Neural cell (in vitro differentiated cells): ENCODE results near the gene TDRD6. TPM values are rescaled to one million over a fixed set of nuclear protein-coding genes. Genes with fewer than 3 reads are reported as not detected.

Experiments
- H2AFZ ChIP-seq: fragments of 200-600, 300-800 bp; sonication (generic), shearing (Covaris generic); 2 replicates; pipeline ENCODE4 v1.6.0; 2014; ENCODE audit warnings: low read depth, mild to moderate bottlenecking, antibody characterized with exemption, low read length, moderate library complexity
- H3F3A ChIP-seq: fragments of 200-600 bp; shearing (Covaris generic); 2 replicates; pipeline ENCODE4 v1.6.1; 2016; ENCODE audit warnings: mild to moderate bottlenecking, moderate library complexity, mixed read lengths, antibody characterized with exemption, low read length; ENCODE audit not compliant: insufficient read depth, poor library complexity, severe bottlenecking
- H3K27ac ChIP-seq: fragments of 200-600, 300-800 bp; sonication (generic), shearing (Covaris generic); 2 replicates; pipeline ENCODE4 v1.5.1; 2014; ENCODE audit warnings: mild to moderate bottlenecking, low read length, moderate library complexity
- H3K27me3 ChIP-seq: fragments of 300-800, 200-600 bp; sonication (generic), shearing (Covaris generic); 2 replicates; pipeline ENCODE4 v1.6.0; 2014; ENCODE audit warnings: mild to moderate bottlenecking, low read depth, low read length, moderate library complexity; ENCODE audit not compliant: insufficient read depth
- H3K36me3 ChIP-seq: fragments of 300-800, 200-600 bp; sonication (generic), shearing (Covaris generic); 2 replicates; pipeline ENCODE4 v1.5.1; 2014; ENCODE audit warnings: mild to moderate bottlenecking, antibody characterized with exemption, low read length, moderate library complexity; ENCODE audit not compliant: insufficient read depth
- H3K4me2 ChIP-seq: fragments of 300-800, 200-600 bp; sonication (generic), shearing (Covaris generic); 2 replicates; pipeline ENCODE4 v1.6.0; 2014; ENCODE audit warnings: mild to moderate bottlenecking, low read length
- H3K4me3 ChIP-seq: fragments of 300-800, 200-600 bp; sonication (generic), shearing (Covaris generic); 2 replicates; pipeline ENCODE4 v1.5.1; 2014; ENCODE audit warnings: mild to moderate bottlenecking, low read length, moderate library complexity
- H3K79me2 ChIP-seq: fragments of 200-600 bp; shearing (Covaris generic); replicated peaks from 2 replicates; pipeline ENCODE4 v1.6.0; 2014; ENCODE audit warnings: mild to moderate bottlenecking, low read length, moderate library complexity; ENCODE audit not compliant: insufficient read depth
- H3K9ac ChIP-seq: fragments of 300-800, 200-600 bp; sonication (generic), shearing (Covaris generic); 2 replicates; pipeline ENCODE4 v1.6.1; 2016; ENCODE audit warnings: mild to moderate bottlenecking, low read length, mixed read lengths
- H3K9me2 ChIP-seq: fragments of 200-600 bp; shearing (Covaris generic); 2 replicates; pipeline ENCODE4 v1.6.1; 2016; ENCODE audit warnings: mild to moderate bottlenecking, low read length, mixed read lengths; ENCODE audit not compliant: insufficient read depth
- H3K9me3 ChIP-seq: fragments of 200-600, 300-800 bp; sonication (generic), shearing (Covaris generic); 2 replicates; pipeline ENCODE4 v1.6.1; 2016; ENCODE audit warnings: mild to moderate bottlenecking, mixed run types, low read length, moderate library complexity, mixed read lengths
- H4K20me1 ChIP-seq: fragments of 200-600 bp; shearing (Covaris generic); 2 replicates; pipeline ENCODE4 v1.6.1; 2016; ENCODE audit warnings: mild to moderate bottlenecking, mixed run types; ENCODE audit not compliant: insufficient read depth
- CTCF ChIP-seq: fragments of 450-650 bp; IDR thresholded peaks from 2 replicates; pipeline ENCODE4 v1.5.1; 2014; ENCODE audit warnings: antibody characterized with exemption, mild to moderate bottlenecking, moderate library complexity; ENCODE audit not compliant: poor library complexity, severe bottlenecking
- EP300 ChIP-seq: fragments of 450-650 bp; conservative IDR thresholded peaks from 2 replicates; pipeline ENCODE4 v1.6.1; 2014; ENCODE audit warnings: antibody characterized with exemption, mild to moderate bottlenecking, moderate library complexity; ENCODE audit not compliant: poor library complexity, severe bottlenecking
- EZH2 ChIP-seq: fragments of 200-600, 300-800 bp; shearing (Covaris generic), sonication (generic); IDR thresholded peaks from 2 replicates; pipeline ENCODE4 v1.6.1; 2014; ENCODE audit warnings: antibody characterized with exemption, low read length, borderline replicate concordance, mild to moderate bottlenecking; ENCODE audit not compliant: insufficient read depth, poor library complexity, severe bottlenecking
- MXI1 ChIP-seq: fragments of 450-650 bp; conservative IDR thresholded peaks from 2 replicates; pipeline ENCODE4 v1.6.1; 2014; ENCODE audit warnings: antibody characterized with exemption, mild to moderate bottlenecking; ENCODE audit not compliant: poor library complexity, severe bottlenecking
- POLR2AphosphoS5 ChIP-seq: IDR thresholded peaks from 2 replicates; pipeline ENCODE4 v1.6.1; 2012
- RAD21 ChIP-seq: fragments of 450-650 bp; conservative IDR thresholded peaks from 2 replicates; pipeline ENCODE4 v1.6.1; 2014; ENCODE audit warnings: antibody characterized with exemption, mild to moderate bottlenecking, moderate library complexity
- REST ChIP-seq: IDR thresholded peaks from 2 replicates; pipeline ENCODE4 v1.6.1; 2012; ENCODE audit warnings: borderline replicate concordance
- SMC3 ChIP-seq: fragments of 450-650 bp; conservative IDR thresholded peaks from 2 replicates; pipeline ENCODE4 v1.6.1; 2014; ENCODE audit warnings: antibody characterized with exemption, mild to moderate bottlenecking, moderate library complexity; ENCODE audit not compliant: poor library complexity
- TAF1 ChIP-seq: IDR thresholded peaks from 2 replicates; pipeline ENCODE4 v1.6.1; 2012; ENCODE audit warnings: low read depth
- polyA plus RNA-seq: library from polyadenylated mRNA; depleted of rRNA; stranded (reverse); fragments of >200 nt; gene quantifications from 2 replicates; pipeline ENCODE4 v1.2.3, GENCODE V29; 2014

The TDRD6 gene
- polyA plus RNA-seq, 1 donor from 2014 or later: 0.92 TPM

GRCh38 chr6:46638650-46639049, 49.0 kb upstream of the TDRD6 start:
- Histone ChIP-seq H3K9ac (no peak overlapping the region), H3K36me3 (no peaks in the 10 kb centered on the region), H3K79me2 (no peaks in the 10 kb centered on the region), H3K4me3 (no peak overlapping the region), H3K9me2 (no peaks in the 10 kb centered on the region), H3K27me3 (no peaks in the 10 kb centered on the region), H4K20me1 (no peaks in the 10 kb centered on the region), H3K9me3 (no peaks in the 10 kb centered on the region), H3F3A (no peaks in the 10 kb centered on the region), H3K4me2 (no peak overlapping the region), H2AFZ (no peak overlapping the region), H3K27ac (no peak overlapping the region)
- no peak for TF ChIP-seq MXI1
- TF ChIP-seq EP300: no peak
- TF ChIP-seq EZH2: no peak
- no peak for TF ChIP-seq TAF1
- no peak for TF ChIP-seq POLR2AphosphoS5
- no peak for TF ChIP-seq SMC3
- TF ChIP-seq CTCF: no peak
- no peak for TF ChIP-seq REST
- TF ChIP-seq RAD21: no peak

GRCh38 chr6:46642928-46643751, 44.5 kb upstream of the TDRD6 start:
- Histone ChIP-seq H3K9me2 (no peaks in the 10 kb centered on the region), H3K27me3 (no peaks in the 10 kb centered on the region), H3K9me3 (no peaks in the 10 kb centered on the region), H3K79me2 (no peaks in the 10 kb centered on the region), H3K36me3 (no peaks in the 10 kb centered on the region), H2AFZ (no peak overlapping the region), H3K4me2 (no peak overlapping the region), H4K20me1 (no peaks in the 10 kb centered on the region), H3K27ac (no peak overlapping the region), H3F3A (no peaks in the 10 kb centered on the region), H3K9ac (no peak overlapping the region), H3K4me3 (no peak overlapping the region)
- no peak for TF ChIP-seq REST
- no peak for TF ChIP-seq EZH2
- TF ChIP-seq MXI1: no peak
- no peak for TF ChIP-seq EP300
- TF ChIP-seq RAD21: no peak
- no peak for TF ChIP-seq CTCF
- TF ChIP-seq TAF1: no peak
- TF ChIP-seq SMC3: no peak
- no peak for TF ChIP-seq POLR2AphosphoS5
